ENCODE results near the gene DTL. TPM values are rescaled to one million over a fixed set of nuclear protein-coding genes. Genes with fewer than 3 reads are reported as not detected.

Gene DTL
- total RNA-seq, 6 experiments from 2014 or later: 13.3 to 21.7 (median 18.2) TPM

GRCh38 chr1:212132025-212132424 lies 96.5 kb downstream of the DTL start:
- Mint-ChIP-seq H3K4me1 (ENCODE audit: low read depth) (no peaks in the 10 kb centered on the region), H3K4me3 (no peak overlapping the region), H3K36me3 (ENCODE audit: low read depth) (peaks cover 15% of the 10 kb centered on the region), H3K27me3 (ENCODE audit: insufficient read depth) (no peaks in the 10 kb centered on the region; the same call in 1 of the 2 replicates), H3K9me3 (no peaks in the 10 kb centered on the region), H3K27ac (no peak overlapping the region)
- DNase-seq: peak; percentile 8
- TF ChIP-seq, protein P1, sequence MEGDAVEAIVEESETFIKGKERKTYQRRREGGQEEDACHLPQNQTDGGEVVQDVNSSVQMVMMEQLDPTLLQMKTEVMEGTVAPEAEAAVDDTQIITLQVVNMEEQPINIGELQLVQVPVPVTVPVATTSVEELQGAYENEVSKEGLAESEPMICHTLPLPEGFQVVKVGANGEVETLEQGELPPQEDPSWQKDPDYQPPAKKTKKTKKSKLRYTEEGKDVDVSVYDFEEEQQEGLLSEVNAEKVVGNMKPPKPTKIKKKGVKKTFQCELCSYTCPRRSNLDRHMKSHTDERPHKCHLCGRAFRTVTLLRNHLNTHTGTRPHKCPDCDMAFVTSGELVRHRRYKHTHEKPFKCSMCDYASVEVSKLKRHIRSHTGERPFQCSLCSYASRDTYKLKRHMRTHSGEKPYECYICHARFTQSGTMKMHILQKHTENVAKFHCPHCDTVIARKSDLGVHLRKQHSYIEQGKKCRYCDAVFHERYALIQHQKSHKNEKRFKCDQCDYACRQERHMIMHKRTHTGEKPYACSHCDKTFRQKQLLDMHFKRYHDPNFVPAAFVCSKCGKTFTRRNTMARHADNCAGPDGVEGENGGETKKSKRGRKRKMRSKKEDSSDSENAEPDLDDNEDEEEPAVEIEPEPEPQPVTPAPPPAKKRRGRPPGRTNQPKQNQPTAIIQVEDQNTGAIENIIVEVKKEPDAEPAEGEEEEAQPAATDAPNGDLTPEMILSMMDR (IDR thresholded peaks at IDR 0.05): no peak

- H3K9me3 Mint-ChIP-seq: no peaks in the 10 kb centered on the region
- no peak overlapping the region for H3K4me3 Mint-ChIP-seq
- peaks cover 15% of the 10 kb centered on the region for H3K36me3 Mint-ChIP-seq (ENCODE audit: low read depth)
- H3K27me3 Mint-ChIP-seq (ENCODE audit: insufficient read depth): no peaks in the 10 kb centered on the region; the same call in 1 of the 2 replicates
- TF ChIP-seq, protein P1 (IDR thresholded peaks at IDR 0.05): no peak
- DNase-seq: no peak
- H3K27ac Mint-ChIP-seq: no peak overlapping the region
- H3K4me1 Mint-ChIP-seq (ENCODE audit: low read depth): no peaks in the 10 kb centered on the region
These were observed 97.8 kb downstream of the DTL start for GRCh38 chr1:212133319-212133718.

- no peaks in the 10 kb centered on the region for H3K4me1 Mint-ChIP-seq (ENCODE audit: low read depth)
- H3K9me3 Mint-ChIP-seq: no peaks in the 10 kb centered on the region
- TF ChIP-seq, protein P1 (IDR thresholded peaks at IDR 0.05): no peak
- H3K27ac Mint-ChIP-seq: no peak overlapping the region
- no peak overlapping the region for H3K4me3 Mint-ChIP-seq
- H3K27me3 Mint-ChIP-seq (ENCODE audit: insufficient read depth): no peaks in the 10 kb centered on the region; the same call in 1 of the 2 replicates
- peaks cover 15% of the 10 kb centered on the region for H3K36me3 Mint-ChIP-seq (ENCODE audit: low read depth)
- DNase-seq: no peak
These were observed 99.6 kb downstream of the DTL start for GRCh38 chr1:212135166-212135565.

GRCh38 chr1:212137854-212138253 lies 102.3 kb downstream of the DTL start:
- Mint-ChIP-seq H3K36me3 (ENCODE audit: low read depth) (peaks cover 15% of the 10 kb centered on the region), H3K27ac (no peak overlapping the region), H3K4me1 (ENCODE audit: low read depth) (no peaks in the 10 kb centered on the region), H3K9me3 (no peaks in the 10 kb centered on the region), H3K4me3 (no peak overlapping the region), H3K27me3 (ENCODE audit: insufficient read depth) (no peaks in the 10 kb centered on the region; the same call in 1 of the 2 replicates)
- no peak for DNase-seq
- TF ChIP-seq, protein P1 (IDR thresholded peaks at IDR 0.05): no peak

DNA sequence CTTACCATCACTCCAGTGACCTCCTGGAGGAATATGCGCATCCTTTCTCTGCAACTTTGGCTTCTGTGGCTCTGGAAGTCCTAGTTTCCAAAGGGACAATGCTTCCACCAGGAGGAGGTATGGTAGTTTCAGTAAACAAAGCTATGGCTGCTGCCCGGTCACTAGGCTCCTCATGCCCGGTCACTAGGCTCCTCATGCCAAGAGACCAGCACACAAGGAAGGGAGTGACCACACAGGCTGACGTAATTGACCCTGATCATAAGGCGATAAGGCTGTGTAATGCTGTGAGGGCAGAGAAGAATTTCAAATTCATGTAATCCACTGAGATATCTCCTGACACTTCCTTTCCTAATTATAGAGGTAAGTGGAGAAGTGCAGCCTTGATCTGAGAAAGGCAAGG lies 102.9 kb downstream of the DTL start:
- Mint-ChIP-seq H3K27me3 (ENCODE audit: insufficient read depth) (no peaks in the 10 kb centered on the region; the same call in 1 of the 2 replicates), H3K27ac (no peak overlapping the region), H3K36me3 (ENCODE audit: low read depth) (peaks cover 15% of the 10 kb centered on the region), H3K4me3 (no peak overlapping the region), H3K9me3 (no peaks in the 10 kb centered on the region), H3K4me1 (ENCODE audit: low read depth) (no peaks in the 10 kb centered on the region)
- DNase-seq: no peak
- TF ChIP-seq, protein P1 (IDR thresholded peaks at IDR 0.05): no peak

Data from HFFc6 (cell line).